Breast epithelium (tissue), 3 donors: ENCODE data around the gene STRADA.

Source experiments
- POLR2A ChIP-seq: fragments of 450-650 bp; IDR thresholded peaks from one replicate; pipeline ENCODE4 v1.6.1; 2016; ENCODE audit warnings: antibody characterized with exemption, mild to moderate bottlenecking, moderate library complexity
- TF ChIP-seq, protein P1 (sequence below), 3 donors: fragments of 450-650 bp; IDR thresholded peaks; one replicate each; pipeline ENCODE4 v1.5.1; 2016 to 2017; ENCODE audit warnings: antibody characterized with exemption in 3 of 3, mild to moderate bottlenecking in 3 of 3, moderate library complexity in 3 of 3

GRCh38 chr17:63699638-63700527, 41.7 kb downstream of the STRADA start, which contains the start of gene LIMD2:
- TF ChIP-seq, protein P1, sequence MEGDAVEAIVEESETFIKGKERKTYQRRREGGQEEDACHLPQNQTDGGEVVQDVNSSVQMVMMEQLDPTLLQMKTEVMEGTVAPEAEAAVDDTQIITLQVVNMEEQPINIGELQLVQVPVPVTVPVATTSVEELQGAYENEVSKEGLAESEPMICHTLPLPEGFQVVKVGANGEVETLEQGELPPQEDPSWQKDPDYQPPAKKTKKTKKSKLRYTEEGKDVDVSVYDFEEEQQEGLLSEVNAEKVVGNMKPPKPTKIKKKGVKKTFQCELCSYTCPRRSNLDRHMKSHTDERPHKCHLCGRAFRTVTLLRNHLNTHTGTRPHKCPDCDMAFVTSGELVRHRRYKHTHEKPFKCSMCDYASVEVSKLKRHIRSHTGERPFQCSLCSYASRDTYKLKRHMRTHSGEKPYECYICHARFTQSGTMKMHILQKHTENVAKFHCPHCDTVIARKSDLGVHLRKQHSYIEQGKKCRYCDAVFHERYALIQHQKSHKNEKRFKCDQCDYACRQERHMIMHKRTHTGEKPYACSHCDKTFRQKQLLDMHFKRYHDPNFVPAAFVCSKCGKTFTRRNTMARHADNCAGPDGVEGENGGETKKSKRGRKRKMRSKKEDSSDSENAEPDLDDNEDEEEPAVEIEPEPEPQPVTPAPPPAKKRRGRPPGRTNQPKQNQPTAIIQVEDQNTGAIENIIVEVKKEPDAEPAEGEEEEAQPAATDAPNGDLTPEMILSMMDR (IDR thresholded peaks at IDR 0.05) = no peak
- no peak for TF ChIP-seq POLR2A
